Uterus (tissue), 2 donors: ENCODE results near the gene GPR107.

Source experiments
- CTCF ChIP-seq, 4 experiments: fragments of 200-600 bp in 2 of 4; fragments of 450-650 bp in 2 of 4; sonication (generic) in 2 of 4; IDR thresholded peaks; one replicate each; pipeline ENCODE4 v1.5.1; 2016 to 2019; ENCODE audit warnings: antibody characterized with exemption in 4 of 4, mild to moderate bottlenecking in 2 of 4, moderate library complexity in 1 of 4
- POLR2A ChIP-seq, 2 donors: fragments of 450-650 bp; IDR thresholded peaks; one replicate each; pipeline ENCODE4 v1.6.1; 2016; ENCODE audit warnings: antibody characterized with exemption in 2 of 2, mild to moderate bottlenecking in 1 of 2, moderate library complexity in 1 of 2

- no peak for TF ChIP-seq CTCF (IDR thresholded peaks at IDR 0.05)
- no peak for TF ChIP-seq POLR2A (IDR thresholded peaks at IDR 0.05)
Measured at GRCh38 chr9:130149031-130149430, 95.3 kb downstream of the GPR107 start.
